Activated T-helper 17 cell treated with anti-CD3 and anti-CD28 coated beads, Interleukin-2, amount 50 U/mL, for 72 hours (primary cell): ENCODE results near the gene FAM163A. TPM values are rescaled to one million over a fixed set of nuclear protein-coding genes. Genes with fewer than 3 reads are reported as not detected.
A peak's percentile ranks its signal among the peaks of the same experiment; 100 is the strongest.
"Not testable (repeated sequence)": the region's sequence is repeated elsewhere in the genome, so short reads cannot be mapped to it uniquely, and the experiment has no call there.

ENCODE experiments used
- ATAC-seq: fragments of 150-1000 bp; cut with Tn5 transposase; replicated peaks from 2 replicates; pipeline ENCODE4 v1.10.0; 2021; ENCODE audit warnings: mild to moderate bottlenecking, moderate library complexity
- H3K27ac Mint-ChIP-seq: one replicate; pipeline ENCODE4 v1.8.0; 2022; ENCODE audit warnings: mixed read lengths
- H3K27me3 Mint-ChIP-seq: one replicate; pipeline ENCODE4 v1.8.0; 2022; ENCODE audit warnings: mixed read lengths
- H3K36me3 Mint-ChIP-seq: one replicate; pipeline ENCODE4 v1.8.0; 2022; ENCODE audit warnings: low read depth, mild to moderate bottlenecking, mixed read lengths
- H3K4me1 Mint-ChIP-seq: one replicate; pipeline ENCODE4 v1.8.0; 2022; ENCODE audit warnings: mixed read lengths
- H3K4me3 Mint-ChIP-seq: one replicate; pipeline ENCODE4 v1.8.0; 2022; ENCODE audit warnings: mild to moderate bottlenecking, mixed read lengths
- H3K9me3 Mint-ChIP-seq: one replicate; pipeline ENCODE4 v1.8.0; 2022; ENCODE audit warnings: mixed read lengths
- total RNA-seq, 2 donors: library from RNA; stranded (reverse); gene quantifications; one replicate each; pipeline ENCODE4 v1.2.3, GENCODE V29; 2022

Gene FAM163A
- total RNA-seq, result not detected

- Mint-ChIP-seq H3K9me3 (no peaks in the 10 kb centered on the region), H3K4me1 (no peaks in the 10 kb centered on the region), H3K4me3 (peak within 1 kb of the TSS; percentile 55), H3K27ac (no peak within 1 kb of the TSS), H3K27me3 (peaks cover 64% of the 10 kb centered on the region), H3K36me3 (no peaks in the 10 kb centered on the region)
- peak; percentile 14 for ATAC-seq
These were observed at the start of gene FAM163A for GRCh38 chr1:179742717-179743678. TSS of gene FAM163A (plus strand) at chr1:179743291. CDS start at chr1:179813098, 69,807 bp downstream.

DNA sequence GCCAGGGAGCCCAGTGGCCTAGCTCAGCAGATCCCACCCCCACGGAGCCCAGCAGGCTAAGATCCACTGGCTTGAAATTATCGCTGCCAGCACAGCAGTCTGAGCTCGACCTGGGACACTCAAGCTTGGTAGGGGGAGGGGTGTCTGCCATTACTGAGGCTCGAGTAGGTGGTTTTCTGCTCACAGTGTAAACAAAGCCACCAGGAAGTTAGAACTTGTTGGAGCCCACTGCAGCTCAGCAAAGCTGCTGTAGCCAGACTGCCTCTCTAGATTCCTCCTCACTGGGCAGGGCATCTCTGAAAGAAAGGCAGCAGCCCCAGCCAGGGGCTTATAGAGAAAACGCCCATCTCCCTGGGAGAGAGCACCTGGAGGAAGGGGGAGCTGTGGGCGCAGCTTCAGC, 48.6 kb upstream of the FAM163A start:
- not testable (repeated sequence) for H3K4me1 Mint-ChIP-seq, H3K4me3 Mint-ChIP-seq, ATAC-seq, H3K27ac Mint-ChIP-seq, H3K36me3 Mint-ChIP-seq, H3K9me3 Mint-ChIP-seq
- peaks cover 23% of the 10 kb centered on the region for H3K27me3 Mint-ChIP-seq

DNA sequence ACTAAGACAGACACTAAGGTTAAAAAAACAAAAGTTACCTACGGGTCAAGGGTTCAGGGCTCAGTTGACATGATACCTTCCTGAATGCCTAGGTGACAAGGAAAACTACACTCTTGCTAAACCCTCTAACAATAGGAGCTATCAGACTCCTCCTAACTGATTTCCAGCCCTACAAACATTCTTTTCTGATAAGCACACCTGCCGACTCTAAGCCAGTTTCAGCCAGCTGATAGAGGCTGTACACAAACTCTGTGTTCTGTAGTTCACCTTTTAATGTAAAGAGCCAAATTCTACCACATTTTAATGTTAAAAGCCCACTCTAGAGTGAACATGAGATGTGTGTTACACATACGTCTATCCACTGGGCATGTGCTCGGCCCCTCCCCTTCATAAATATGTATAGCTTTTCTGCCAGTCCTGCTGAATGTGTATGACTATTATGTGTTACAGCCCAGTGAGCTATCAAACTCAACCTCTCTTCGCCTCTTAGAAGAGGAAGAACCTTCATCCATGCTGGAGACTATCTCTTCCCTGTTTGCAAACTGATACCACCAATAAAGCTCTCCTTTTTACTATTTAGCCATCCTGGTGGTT, 40.0 kb upstream of the FAM163A start:
- Mint-ChIP-seq H3K4me1 (no peaks in the 10 kb centered on the region), H3K9me3 (no peaks in the 10 kb centered on the region), H3K36me3 (no peaks in the 10 kb centered on the region), H3K27ac (no peak overlapping the region), H3K27me3 (no peaks in the 10 kb centered on the region), H3K4me3 (no peak overlapping the region)
- ATAC-seq, result no peak

GRCh38 chr1:179706339-179706941, 36.7 kb upstream of the FAM163A start:
- Mint-ChIP-seq H3K27ac (no peak overlapping the region), H3K36me3 (no peaks in the 10 kb centered on the region), H3K4me1 (peaks cover 12% of the 10 kb centered on the region), H3K27me3 (no peaks in the 10 kb centered on the region), H3K4me3 (no peak overlapping the region), H3K9me3 (no peaks in the 10 kb centered on the region)
- no peak for ATAC-seq

DNA sequence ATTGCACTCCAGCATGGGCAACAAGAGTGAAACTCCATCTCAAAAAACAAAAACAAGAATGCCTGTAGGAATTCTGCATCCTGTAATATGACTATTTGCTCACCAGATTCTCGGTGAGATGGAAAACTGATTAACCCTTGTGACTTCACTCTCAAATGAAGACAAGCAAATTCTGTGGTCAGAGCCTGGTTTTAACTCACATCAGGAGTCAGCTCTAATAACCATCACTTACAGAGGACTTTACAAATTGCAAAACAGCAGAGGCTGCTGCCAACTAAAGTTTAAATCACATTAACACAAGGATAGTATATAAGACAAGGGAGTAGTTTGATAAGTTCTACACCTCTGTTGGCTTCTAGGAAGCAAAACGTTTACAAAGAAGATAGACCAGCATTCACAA, 35.7 kb upstream of the FAM163A start:
- Mint-ChIP-seq H3K27ac (no peak overlapping the region), H3K9me3 (peaks cover 4% of the 10 kb centered on the region), H3K36me3 (no peaks in the 10 kb centered on the region), H3K27me3 (no peaks in the 10 kb centered on the region), H3K4me3 (no peak overlapping the region), H3K4me1 (peaks cover 12% of the 10 kb centered on the region)
- ATAC-seq, result no peak

DNA sequence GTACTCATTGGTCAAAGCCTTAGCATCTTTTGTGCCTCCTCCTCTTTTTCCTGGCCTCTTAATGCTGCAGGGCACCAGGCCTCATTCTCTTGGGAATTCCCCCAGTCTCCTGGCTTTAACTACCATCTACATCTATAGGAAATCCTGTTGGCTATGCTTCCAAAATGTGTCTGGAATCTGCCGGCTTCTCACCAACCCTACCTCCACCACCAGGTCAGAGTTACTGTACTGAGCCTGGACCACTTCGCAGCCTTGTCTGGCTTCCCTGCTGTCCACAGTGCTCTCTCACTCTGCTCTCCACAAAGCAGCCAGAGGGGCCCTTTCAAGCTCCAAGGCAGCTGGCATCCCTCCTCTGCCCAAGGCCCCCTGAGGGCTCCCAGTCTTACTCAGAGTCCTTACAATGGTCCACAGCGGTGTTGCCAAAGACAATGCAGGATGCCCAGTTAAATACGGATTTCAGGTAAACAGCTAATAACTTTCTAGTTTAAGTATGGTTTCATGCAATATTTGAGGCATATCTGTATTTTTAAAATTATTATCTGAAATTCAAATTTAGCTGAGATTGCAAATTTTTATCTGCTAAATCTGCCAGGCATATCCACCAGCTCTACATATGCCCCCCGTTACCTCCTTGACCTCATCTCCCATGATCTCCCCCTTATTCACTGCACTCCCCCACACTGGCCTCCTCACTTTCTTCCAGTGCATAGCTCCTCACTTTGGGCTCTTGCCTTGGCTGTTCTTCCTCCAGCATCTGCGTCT, 34.5 kb upstream of the FAM163A start:
- Mint-ChIP-seq H3K9me3 (peaks cover 8% of the 10 kb centered on the region), H3K36me3 (no peaks in the 10 kb centered on the region), H3K27me3 (no peaks in the 10 kb centered on the region), H3K27ac (peak overlapping the region; percentile 69), H3K4me1 (peaks cover 12% of the 10 kb centered on the region), H3K4me3 (no peak overlapping the region)
- ATAC-seq, result no peak

- Mint-ChIP-seq H3K36me3 (no peaks in the 10 kb centered on the region), H3K27ac (peak overlapping the region; percentile 56), H3K9me3 (peaks cover 17% of the 10 kb centered on the region), H3K4me1 (peaks cover 12% of the 10 kb centered on the region), H3K27me3 (no peaks in the 10 kb centered on the region), H3K4me3 (peak overlapping the region; percentile 54)
- ATAC-seq, result peak; percentile 60
These were observed 33.2 kb upstream of the FAM163A start for GRCh38 chr1:179709841-179710329.

GRCh38 chr1:179714159-179714558, 28.9 kb upstream of the FAM163A start:
- Mint-ChIP-seq H3K4me1 (peaks cover 9% of the 10 kb centered on the region), H3K27ac (no peak overlapping the region), H3K27me3 (no peaks in the 10 kb centered on the region), H3K9me3 (peaks cover 45% of the 10 kb centered on the region), H3K4me3 (no peak overlapping the region), H3K36me3 (no peaks in the 10 kb centered on the region)
- ATAC-seq, result no peak

- ATAC-seq, result no peak
- no peak overlapping the region for H3K4me3 Mint-ChIP-seq
- peaks cover 2% of the 10 kb centered on the region for H3K27me3 Mint-ChIP-seq
- H3K9me3 Mint-ChIP-seq, result peaks cover 46% of the 10 kb centered on the region
- no peak overlapping the region for H3K27ac Mint-ChIP-seq
- H3K4me1 Mint-ChIP-seq, result peaks cover 4% of the 10 kb centered on the region
- no peaks in the 10 kb centered on the region for H3K36me3 Mint-ChIP-seq
These were observed 28.5 kb upstream of the FAM163A start for GRCh38 chr1:179714623-179715022.

DNA sequence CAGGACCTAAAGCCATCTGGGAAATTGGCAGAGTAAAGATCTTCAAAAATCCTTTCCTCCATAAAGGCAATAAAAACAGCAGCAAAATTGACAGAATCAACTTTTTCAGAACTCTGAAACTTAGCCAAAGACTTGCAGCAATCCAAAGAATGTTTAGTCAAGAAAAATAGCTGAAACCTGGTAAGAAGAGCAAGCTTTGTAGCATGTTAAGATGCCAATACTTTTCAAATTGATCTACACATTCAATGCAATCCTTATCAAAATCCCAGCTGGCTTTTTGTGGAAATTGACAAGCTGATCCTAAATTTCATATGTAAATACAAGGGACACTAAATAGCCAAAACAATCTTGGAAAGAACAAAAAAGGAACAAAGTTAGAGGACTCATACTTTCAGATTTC, 23.8 kb upstream of the FAM163A start:
- Mint-ChIP-seq H3K4me1 (no peaks in the 10 kb centered on the region), H3K9me3 (peaks cover 40% of the 10 kb centered on the region), H3K36me3 (no peaks in the 10 kb centered on the region), H3K27me3 (peaks cover 8% of the 10 kb centered on the region), H3K4me3 (no peak overlapping the region), H3K27ac (no peak overlapping the region)
- ATAC-seq, result no peak

DNA sequence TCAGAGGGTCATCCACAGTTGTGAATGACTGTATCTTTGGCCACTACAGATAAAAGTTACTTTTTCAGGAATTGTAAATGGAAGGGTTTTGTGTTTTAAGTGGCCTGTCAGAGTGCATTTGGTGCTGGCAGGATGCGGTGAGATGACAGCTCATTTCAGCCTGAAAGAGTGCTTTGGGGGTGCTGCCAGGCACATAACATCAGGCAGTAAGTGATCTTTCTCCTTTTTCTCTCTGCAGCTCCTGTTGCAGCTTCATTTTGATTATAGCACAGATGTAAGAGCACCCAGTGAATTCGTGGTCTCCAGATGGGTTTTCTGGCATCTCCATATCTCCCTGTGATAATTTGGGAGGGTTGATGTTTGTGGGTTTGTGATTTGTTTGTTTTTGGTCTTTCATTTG, 14.8 kb upstream of the FAM163A start:
- Mint-ChIP-seq H3K9me3 (no peaks in the 10 kb centered on the region), H3K27ac (no peak overlapping the region), H3K4me3 (no peak overlapping the region), H3K4me1 (no peaks in the 10 kb centered on the region), H3K36me3 (no peaks in the 10 kb centered on the region), H3K27me3 (peaks cover 14% of the 10 kb centered on the region)
- ATAC-seq, result no peak

DNA sequence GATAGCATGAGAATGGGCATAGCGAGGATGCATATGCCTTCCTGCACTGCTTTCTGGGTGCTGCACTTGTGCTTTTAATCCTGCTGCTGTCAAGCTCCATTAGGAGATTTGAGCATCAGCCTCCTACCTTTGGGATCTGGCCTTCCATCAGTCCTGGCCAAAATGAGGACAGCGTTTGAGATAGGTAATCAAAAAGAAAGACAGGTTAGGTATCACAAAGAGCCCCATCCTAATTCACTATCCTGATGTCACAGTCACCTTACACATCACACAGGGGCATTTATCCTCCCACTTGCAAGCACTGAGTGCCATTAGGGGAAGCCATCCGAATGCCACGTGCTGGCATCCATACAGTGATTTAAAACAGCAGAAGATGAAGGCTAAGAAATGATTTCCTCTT, 13.2 kb upstream of the FAM163A start:
- H3K9me3 Mint-ChIP-seq, result no peaks in the 10 kb centered on the region
- no peaks in the 10 kb centered on the region for H3K4me1 Mint-ChIP-seq
- H3K27me3 Mint-ChIP-seq, result peaks cover 18% of the 10 kb centered on the region
- no peak for ATAC-seq
- no peaks in the 10 kb centered on the region for H3K36me3 Mint-ChIP-seq
- no peak overlapping the region for H3K4me3 Mint-ChIP-seq
- H3K27ac Mint-ChIP-seq, result no peak overlapping the region

GRCh38 chr1:179731643-179732042, 11.4 kb upstream of the FAM163A start:
- Mint-ChIP-seq H3K36me3 (no peaks in the 10 kb centered on the region), H3K27ac (no peak overlapping the region), H3K4me1 (no peaks in the 10 kb centered on the region), H3K27me3 (peaks cover 22% of the 10 kb centered on the region), H3K4me3 (no peak overlapping the region), H3K9me3 (no peaks in the 10 kb centered on the region)
- no peak for ATAC-seq

DNA sequence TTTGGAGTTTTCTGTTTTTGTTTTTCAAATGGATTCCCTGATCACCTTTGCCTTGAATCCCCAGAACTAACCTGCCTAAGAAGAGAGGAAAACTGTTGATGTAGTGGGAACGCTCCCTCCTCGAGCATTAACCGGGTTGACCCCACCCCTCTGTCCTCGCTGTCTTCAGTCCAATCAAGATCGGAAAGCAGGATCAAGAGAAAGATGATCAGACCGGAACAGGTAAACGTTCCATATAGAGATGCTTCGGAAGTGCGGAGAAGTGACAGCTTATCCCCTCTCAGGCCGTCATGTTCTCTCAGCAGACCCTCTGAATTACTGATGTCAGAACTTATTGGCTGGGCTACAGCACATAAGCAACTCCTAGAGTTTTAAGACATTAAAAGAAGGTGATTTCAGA, 800 bp upstream of the FAM163A start:
- H3K36me3 Mint-ChIP-seq, result no peaks in the 10 kb centered on the region
- no peak for ATAC-seq
- peaks cover 63% of the 10 kb centered on the region for H3K27me3 Mint-ChIP-seq
- H3K4me3 Mint-ChIP-seq, result peak overlapping the region; percentile 55
- no peaks in the 10 kb centered on the region for H3K9me3 Mint-ChIP-seq
- H3K4me1 Mint-ChIP-seq, result no peaks in the 10 kb centered on the region
- no peak overlapping the region for H3K27ac Mint-ChIP-seq
